Stimulated activated effector memory CD8-positive, alpha-beta T cell treated with anti-CD3 and anti-CD28 coated beads, Interleukin-12 subunit alpha, Interleukin-12 subunit beta, amount 100 ng/mL, for 72 hours (primary cell): ENCODE data around the gene ZBTB43.

Experiments
- ATAC-seq: fragments of 150-1000 bp; cut with Tn5 transposase; 2 replicates; pipeline ENCODE4 v1.10.0; 2021
- DNase-seq, 2 donors: peaks; one replicate each; pipeline ENCODE4 v3.0.0; 2021 to 2022; ENCODE audit warnings: low spot score in 2 of 2
- H3K27ac Mint-ChIP-seq: one replicate; pipeline ENCODE4 v1.8.0; 2022; ENCODE audit warnings: mild to moderate bottlenecking, mixed read lengths
- H3K36me3 Mint-ChIP-seq: one replicate; pipeline ENCODE4 v1.8.0; 2022; ENCODE audit warnings: mild to moderate bottlenecking, mixed read lengths
- H3K4me1 Mint-ChIP-seq: one replicate; pipeline ENCODE4 v1.8.0; 2022; ENCODE audit warnings: mixed read lengths
- H3K4me3 Mint-ChIP-seq: one replicate; pipeline ENCODE4 v1.8.0; 2022; ENCODE audit warnings: mild to moderate bottlenecking, mixed read lengths
- H3K9me3 Mint-ChIP-seq: one replicate; pipeline ENCODE4 v1.8.0; 2022; ENCODE audit warnings: mixed read lengths

Gene ZBTB43

GRCh38 chr9:126833020-126833419 is 28.2 kb downstream of the ZBTB43 start:
- no peak overlapping the region for H3K4me3 Mint-ChIP-seq
- no peak for ATAC-seq
- no peak for DNase-seq
- peaks cover 95% of the 10 kb centered on the region for H3K36me3 Mint-ChIP-seq
- H3K9me3 Mint-ChIP-seq, result no peaks in the 10 kb centered on the region
- peaks cover 33% of the 10 kb centered on the region for H3K4me1 Mint-ChIP-seq
- no peak overlapping the region for H3K27ac Mint-ChIP-seq

- no peak for DNase-seq
- peaks cover 97% of the 10 kb centered on the region for H3K36me3 Mint-ChIP-seq
- H3K4me1 Mint-ChIP-seq, result peaks cover 40% of the 10 kb centered on the region
Observed at GRCh38 chr9:126833710-126834345, 29.0 kb downstream of the ZBTB43 start.

GRCh38 chr9:126834672-126835071 is 29.8 kb downstream of the ZBTB43 start:
- H3K27ac Mint-ChIP-seq, result peak overlapping the region; percentile 24
- peaks cover 93% of the 10 kb centered on the region for H3K36me3 Mint-ChIP-seq
- peaks cover 42% of the 10 kb centered on the region for H3K4me1 Mint-ChIP-seq
- no peaks in the 10 kb centered on the region for H3K9me3 Mint-ChIP-seq
- no peak overlapping the region for H3K4me3 Mint-ChIP-seq
- no peak for ATAC-seq
- no peak for DNase-seq

More at GRCh38 chr9:126833710-126834345, 29.0 kb downstream of the ZBTB43 start:
- ATAC-seq, result no peak
- peak overlapping the region; percentile 24 for H3K27ac Mint-ChIP-seq
- no peaks in the 10 kb centered on the region for H3K9me3 Mint-ChIP-seq
- no peak overlapping the region for H3K4me3 Mint-ChIP-seq

- Mint-ChIP-seq H3K36me3 (peaks cover 78% of the 10 kb centered on the region), H3K9me3 (no peaks in the 10 kb centered on the region), H3K4me1 (peaks cover 45% of the 10 kb centered on the region), H3K4me3 (no peak overlapping the region), H3K27ac (peak overlapping the region; percentile 2)
- no peak for ATAC-seq
- no peak for DNase-seq
Observed at GRCh38 chr9:126836216-126836615, 31.4 kb downstream of the ZBTB43 start.

GRCh38 chr9:126838055-126838811 is 33.4 kb downstream of the ZBTB43 start:
- no peaks in the 10 kb centered on the region for H3K9me3 Mint-ChIP-seq
- DNase-seq (no peak), ATAC-seq (peak; percentile 73)
- H3K4me3 Mint-ChIP-seq, result peak overlapping the region; percentile 50
- peak overlapping the region; percentile 70 for H3K27ac Mint-ChIP-seq
- peaks cover 44% of the 10 kb centered on the region for H3K4me1 Mint-ChIP-seq
- peaks cover 58% of the 10 kb centered on the region for H3K36me3 Mint-ChIP-seq

- DNase-seq (peak in 1 of 2 donors; percentile 53), ATAC-seq (peak; percentile 81)
- peaks cover 51% of the 10 kb centered on the region for H3K36me3 Mint-ChIP-seq
- H3K9me3 Mint-ChIP-seq, result no peaks in the 10 kb centered on the region
- peaks cover 46% of the 10 kb centered on the region for H3K4me1 Mint-ChIP-seq
- peak overlapping the region; percentile 70 for H3K27ac Mint-ChIP-seq
- peak overlapping the region; percentile 50 for H3K4me3 Mint-ChIP-seq
Observed at GRCh38 chr9:126838895-126839294, 34.1 kb downstream of the ZBTB43 start.

- Mint-ChIP-seq H3K4me3 (peak overlapping the region; percentile 50), H3K27ac (peak overlapping the region; percentile 70), H3K4me1 (peaks cover 46% of the 10 kb centered on the region), H3K36me3 (peaks cover 47% of the 10 kb centered on the region), H3K9me3 (no peaks in the 10 kb centered on the region)
- ATAC-seq (no peak), DNase-seq (no peak)
Observed at GRCh38 chr9:126839301-126839700, 34.5 kb downstream of the ZBTB43 start.

GRCh38 chr9:126842220-126842842 is 37.5 kb downstream of the ZBTB43 start:
- ATAC-seq (no peak), DNase-seq (no peak)
- Mint-ChIP-seq H3K4me3 (no peak overlapping the region), H3K9me3 (no peaks in the 10 kb centered on the region), H3K4me1 (peaks cover 30% of the 10 kb centered on the region), H3K36me3 (peaks cover 19% of the 10 kb centered on the region), H3K27ac (no peak overlapping the region)

- no peak for ATAC-seq
- Mint-ChIP-seq H3K4me3 (no peak overlapping the region), H3K4me1 (peaks cover 30% of the 10 kb centered on the region), H3K27ac (no peak overlapping the region), H3K36me3 (peaks cover 10% of the 10 kb centered on the region), H3K9me3 (no peaks in the 10 kb centered on the region)
- DNase-seq, result no peak
Observed at GRCh38 chr9:126842977-126843799, 38.3 kb downstream of the ZBTB43 start.

GRCh38 chr9:126844085-126844484 is 39.2 kb downstream of the ZBTB43 start:
- ATAC-seq, result peak; percentile 84
- DNase-seq, result no peak
- Mint-ChIP-seq H3K4me1 (peaks cover 21% of the 10 kb centered on the region), H3K27ac (no peak overlapping the region), H3K4me3 (no peak overlapping the region), H3K9me3 (no peaks in the 10 kb centered on the region), H3K36me3 (peaks cover 1% of the 10 kb centered on the region)

- Mint-ChIP-seq H3K4me1 (peaks cover 12% of the 10 kb centered on the region), H3K27ac (no peak overlapping the region), H3K4me3 (no peak overlapping the region), H3K9me3 (no peaks in the 10 kb centered on the region), H3K36me3 (no peaks in the 10 kb centered on the region)
- no peak for ATAC-seq
- no peak for DNase-seq
Observed at GRCh38 chr9:126847051-126847450, 42.2 kb downstream of the ZBTB43 start.

GRCh38 chr9:126849591-126850225 is 44.9 kb downstream of the ZBTB43 start:
- Mint-ChIP-seq H3K9me3 (no peaks in the 10 kb centered on the region), H3K36me3 (no peaks in the 10 kb centered on the region), H3K27ac (no peak overlapping the region), H3K4me1 (no peaks in the 10 kb centered on the region), H3K4me3 (no peak overlapping the region)
- DNase-seq, result no peak
- ATAC-seq, result no peak

- DNase-seq (no peak), ATAC-seq (no peak)
- H3K4me3 Mint-ChIP-seq, result no peak overlapping the region
- H3K9me3 Mint-ChIP-seq, result no peaks in the 10 kb centered on the region
- no peaks in the 10 kb centered on the region for H3K4me1 Mint-ChIP-seq
- H3K36me3 Mint-ChIP-seq, result no peaks in the 10 kb centered on the region
- no peak overlapping the region for H3K27ac Mint-ChIP-seq
Observed at GRCh38 chr9:126851286-126851880, 46.5 kb downstream of the ZBTB43 start.

GRCh38 chr9:126852086-126852688 is 47.3 kb downstream of the ZBTB43 start:
- Mint-ChIP-seq H3K4me3 (no peak overlapping the region), H3K9me3 (no peaks in the 10 kb centered on the region), H3K36me3 (no peaks in the 10 kb centered on the region), H3K27ac (no peak overlapping the region), H3K4me1 (no peaks in the 10 kb centered on the region)
- no peak for ATAC-seq
- no peak for DNase-seq
